CD14-positive monocyte (primary cell): ENCODE data around the gene OR2B3. TPM values are rescaled to one million over a fixed set of nuclear protein-coding genes. Genes with fewer than 3 reads are reported as not detected.

Experiments used
- DNase-seq, 3 donors: peaks; one replicate each; pipeline ENCODE4 v3.0.0-alpha.2; 2011 to 2022
- H2AFZ ChIP-seq: 2 replicates; pipeline ENCODE4 v1.6.0; 2012; ENCODE audit warnings: mild to moderate bottlenecking, low read depth, low read length, inconsistent platforms; ENCODE audit not compliant: insufficient read depth, poor library complexity, severe bottlenecking
- H3K27ac ChIP-seq, 2 donors: 1 replicate in 1 of 2; 2 replicates in 1 of 2; pipeline ENCODE4 v1.5.1; 2012 to 2013; ENCODE audit warnings: low read length in 2 of 2, control low read depth in 1 of 2, inconsistent platforms in 1 of 2, low read depth in 1 of 2, mild to moderate bottlenecking in 1 of 2
- H3K27me3 ChIP-seq, 2 donors: one replicate each; pipeline versions ENCODE4 v1.6.0 to v1.6.1; 2011 to 2013; ENCODE audit warnings: low read length in 2 of 2; ENCODE audit not compliant: control insufficient read depth in 2 of 2, insufficient read depth in 2 of 2
- H3K36me3 ChIP-seq, 2 donors: replicated peaks in 1 of 2; 1 replicate in 1 of 2; 2 replicates in 1 of 2; pipeline versions ENCODE4 v1.5.1 to v1.6.1; 2012 to 2013; ENCODE audit warnings: low read length in 2 of 2, control low read depth in 1 of 2, inconsistent platforms in 1 of 2, mild to moderate bottlenecking in 1 of 2; ENCODE audit not compliant: insufficient read depth in 2 of 2, control insufficient read depth in 1 of 2
- H3K4me1 ChIP-seq, 2 donors: 1 replicate in 1 of 2; 2 replicates in 1 of 2; pipeline versions ENCODE4 v1.5.1 to v1.6.1; 2012 to 2013; ENCODE audit warnings: low read length in 2 of 2, control low read depth in 1 of 2, inconsistent platforms in 1 of 2, mild to moderate bottlenecking in 1 of 2, moderate library complexity in 1 of 2; ENCODE audit not compliant: insufficient read depth in 2 of 2, control insufficient read depth in 1 of 2
- H3K4me2 ChIP-seq: replicated peaks from 2 replicates; pipeline ENCODE3; 2012; ENCODE audit warnings: low read length, moderate library complexity, mild to moderate bottlenecking; ENCODE audit not compliant: poor library complexity, severe bottlenecking; ENCODE audit errors: extremely low read depth
- H3K4me3 ChIP-seq, 3 experiments: fragments of 200-600 bp in 1 of 3; sonication (generic) in 1 of 3; replicated peaks in 1 of 3; 1 replicate in 2 of 3; 2 replicates in 1 of 3; pipeline ENCODE4 v1.5.1; 2011 to 2013; ENCODE audit warnings: low read length in 3 of 3, mild to moderate bottlenecking in 3 of 3, control low read depth in 2 of 3, low read depth in 2 of 3, inconsistent platforms in 1 of 3, moderate library complexity in 1 of 3
- H3K79me2 ChIP-seq: 2 replicates; pipeline ENCODE4 v1.6.0; 2012; ENCODE audit warnings: mild to moderate bottlenecking, control low read depth, inconsistent platforms, low read length, moderate library complexity; ENCODE audit not compliant: insufficient read depth
- H3K9ac ChIP-seq: 2 replicates; pipeline ENCODE4 v1.6.0; 2017; ENCODE audit warnings: low read length, mild to moderate bottlenecking; ENCODE audit not compliant: insufficient read depth, poor library complexity, severe bottlenecking
- H3K9me3 ChIP-seq, 2 donors: replicated peaks in 1 of 2; 1 replicate in 1 of 2; 2 replicates in 1 of 2; pipeline versions ENCODE4 v1.5.1 to v1.6.1; 2012 to 2013; ENCODE audit warnings: low read length in 2 of 2, control low read depth in 1 of 2; ENCODE audit not compliant: control insufficient read depth in 1 of 2, insufficient read depth in 1 of 2
- H4K20me1 ChIP-seq: 2 replicates; pipeline ENCODE4 v1.6.0; 2012; ENCODE audit warnings: mild to moderate bottlenecking, low read length, control low read depth, moderate library complexity; ENCODE audit not compliant: insufficient read depth
- H3K27ac Mint-ChIP-seq, 7 donors: one replicate each; pipeline ENCODE4 v1.8.0; 2020; ENCODE audit warnings: mild to moderate bottlenecking in 7 of 7, mixed read lengths in 7 of 7, moderate library complexity in 6 of 7, inconsistent platforms in 2 of 7
- H3K27me3 Mint-ChIP-seq, 3 donors: one replicate each; pipeline ENCODE4 v1.8.0; 2021 to 2022; ENCODE audit warnings: low read depth in 3 of 3, mild to moderate bottlenecking in 3 of 3, mixed read lengths in 3 of 3, moderate library complexity in 3 of 3, inconsistent platforms in 1 of 3
- H3K36me3 Mint-ChIP-seq, 2 donors: one replicate each; pipeline ENCODE4 v1.8.0; 2020; ENCODE audit warnings: mixed read lengths in 2 of 2, inconsistent platforms in 1 of 2, mild to moderate bottlenecking in 1 of 2
- H3K4me1 Mint-ChIP-seq: one replicate; pipeline ENCODE4 v1.8.0; 2020; ENCODE audit warnings: mild to moderate bottlenecking, mixed read lengths
- H3K4me3 Mint-ChIP-seq, 2 donors: one replicate each; pipeline ENCODE4 v1.8.0; 2020; ENCODE audit warnings: mild to moderate bottlenecking in 2 of 2, mixed read lengths in 2 of 2, moderate library complexity in 1 of 2
- H3K9me3 Mint-ChIP-seq, 7 donors: one replicate each; pipeline ENCODE4 v1.8.0; 2020 to 2022; ENCODE audit warnings: mixed read lengths in 7 of 7, mild to moderate bottlenecking in 6 of 7, moderate library complexity in 6 of 7, inconsistent platforms in 2 of 7
- CTCF ChIP-seq: fragments of 200-600 bp; IDR thresholded peaks from one replicate; pipeline ENCODE4 v1.8.0; 2022; ENCODE audit warnings: antibody characterized with exemption, mild to moderate bottlenecking
- WGBS: methylation state at CpG from one replicate; pipeline ENCODE4 v1.1.5; 2013; ENCODE audit warnings: missing lambda C conversion rate; ENCODE audit not compliant: insufficient coverage; 5-methylcytosine and 5-hydroxymethylcytosine counted together
- intact Hi-C, 2 donors: fragments of 100-400 bp; cut with micrococcal nuclease; formaldehyde crosslinking; loops; one replicate each; pipeline versions ENCODE4 v1.15.0 to v1.15.1; 2023
- polyA plus RNA-seq, 3 donors: library from polyadenylated mRNA; depleted of rRNA in 1 of 3; unstranded in 2 of 3; stranded (reverse) in 1 of 3; fragments of 300-500 nt in 2 of 3; fragments of >200 nt in 1 of 3; fragmentation: Illumina TruSeq in 2 of 3; gene quantifications; 1 replicate in 2 of 3; 2 replicates in 1 of 3; pipeline ENCODE4 v1.2.3, GENCODE V29; 2012 to 2021

Gene OR2B3
- polyA plus RNA-seq, 3 donors: not detected

- no peak within 1 kb of the TSS for H3K27ac Mint-ChIP-seq
- H3K79me2 ChIP-seq: no peaks in the 10 kb centered on the region
- peaks cover 2 to 18% of the 10 kb centered on the region in 2 donors for H3K27me3 ChIP-seq
- no peak for TF ChIP-seq CTCF
- H3K27me3 Mint-ChIP-seq: peaks cover 6 to 15% (median 7%) of the 10 kb centered on the region in 3 donors
- H3K9me3 ChIP-seq: no peaks in the 10 kb centered on the region
- H2AFZ ChIP-seq: no peak within 1 kb of the TSS
- H3K9me3 Mint-ChIP-seq: peaks cover 0 to 1% (median 0%) of the 10 kb centered on the region in 7 donors
- H3K4me3 Mint-ChIP-seq: no peak within 1 kb of the TSS
- no peaks in the 10 kb centered on the region for H3K4me1 ChIP-seq
- no peaks in the 10 kb centered on the region for H3K36me3 Mint-ChIP-seq
- H3K4me3 ChIP-seq: no peak within 1 kb of the TSS
- H3K4me1 Mint-ChIP-seq: no peaks in the 10 kb centered on the region
- no peak for DNase-seq
- no peaks in the 10 kb centered on the region for H4K20me1 ChIP-seq
- no peak within 1 kb of the TSS for H3K4me2 ChIP-seq
- no peaks in the 10 kb centered on the region for H3K36me3 ChIP-seq
- no CpG with 5 or more reads among the region's 1 CpG for WGBS
- H3K27ac ChIP-seq: no peak within 1 kb of the TSS
- no peak within 1 kb of the TSS for H3K9ac ChIP-seq
- intact Hi-C loops: no loop called here
These were observed 42.0 kb downstream of the OR2B3 start, which contains the start of gene OR2W1 for GRCh38 chr6:29045075-29045474. Gene OR2W1, minus strand, starts transcription at chr6:29045175. Its CDS starts 0 bp downstream, at chr6:29045175.

Other genes starting within 250 kb of the OR2B3 start
- gene TRIM27, start 163.3 kb downstream of the OR2B3 start, polyA plus RNA-seq: 10 to 100 TPM; 39.2 to 44.0 (median 42.2) TPM
- gene ZNF311, start 82.0 kb downstream of the OR2B3 start, polyA plus RNA-seq: under 1 TPM in 2 of 3 donors, not detected in 1; 0.05 TPM
- gene OR2W1, start 42.1 kb downstream of the OR2B3 start, polyA plus RNA-seq: not detected
- not detected for gene OR2J1, start 12.2 kb upstream of the OR2B3 start, polyA plus RNA-seq
- not detected for gene OR2J3, start 20.7 kb upstream of the OR2B3 start, polyA plus RNA-seq
- gene OR2J2, start 83.6 kb upstream of the OR2B3 start, polyA plus RNA-seq: not detected
- not detected for gene OR14J1, start 214.4 kb upstream of the OR2B3 start, polyA plus RNA-seq